Renal cortex interstitium (tissue), 11 donors: ENCODE measurements around the gene SMAD7. TPM values are rescaled to one million over a fixed set of nuclear protein-coding genes. Genes with fewer than 3 reads are reported as not detected.

Experiments used
- DNase-seq, 11 donors: peaks; one replicate each; pipeline ENCODE4 v3.0.0-alpha.2; 2013; ENCODE audit warnings: low read depth in 9 of 11, low spot score in 4 of 11; ENCODE audit errors: extremely low read depth in 1 of 11
- polyA plus RNA-seq, 3 donors: library from polyadenylated mRNA; unstranded; fragments of 120-200 nt; gene quantifications; one replicate each; pipeline ENCODE4 v1.2.1, GENCODE V29; 2013; ENCODE audit not compliant: insufficient read length in 3 of 3

The SMAD7 gene
- polyA plus RNA-seq, 3 donors: 60.7 to 71.0 (median 64.2) TPM

DNA sequence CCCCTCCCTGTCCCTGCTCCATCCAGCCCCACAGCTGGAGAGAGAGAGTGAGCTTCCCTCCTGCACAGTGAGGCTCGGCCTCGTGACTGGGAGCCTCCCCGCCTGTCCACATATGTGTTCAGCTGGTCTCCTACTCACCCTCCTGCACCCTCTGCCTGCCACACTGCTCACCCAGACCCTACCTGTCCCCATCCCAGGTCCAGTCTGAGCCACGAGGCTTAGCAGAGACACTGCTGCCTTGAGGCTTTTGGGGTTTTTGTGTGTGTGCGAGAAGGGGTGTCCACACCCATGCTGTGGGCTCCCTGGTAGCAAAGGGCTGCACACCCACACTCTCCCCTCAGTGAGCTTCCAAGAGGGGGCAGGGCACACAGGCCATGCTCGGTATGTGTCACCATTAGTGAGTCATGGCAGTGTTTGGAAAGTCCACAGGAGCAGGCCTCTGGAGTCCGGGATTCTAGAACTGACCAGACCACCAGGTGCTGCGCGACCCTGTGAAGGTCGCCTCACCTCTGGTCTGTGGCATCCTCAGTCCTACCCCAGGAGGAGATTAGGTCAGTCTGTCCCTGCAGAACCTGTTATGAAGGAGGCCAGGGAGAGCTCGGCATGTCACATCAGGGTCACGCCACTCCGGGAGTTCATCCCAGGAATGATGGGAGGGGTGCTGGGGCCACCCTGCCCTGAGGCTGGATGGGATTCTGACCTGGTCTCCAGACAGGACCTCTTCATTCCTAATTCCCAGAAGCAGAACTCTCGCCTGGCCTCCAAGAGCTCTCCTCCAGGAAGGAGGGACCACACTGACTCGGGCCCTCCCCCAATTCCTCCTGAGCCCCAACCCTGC is 39.9 kb upstream of the SMAD7 start:
- no peak for DNase-seq

GRCh38 chr18:48989304-48990303 is 38.8 kb upstream of the SMAD7 start:
- DNase-seq: no peak

DNA sequence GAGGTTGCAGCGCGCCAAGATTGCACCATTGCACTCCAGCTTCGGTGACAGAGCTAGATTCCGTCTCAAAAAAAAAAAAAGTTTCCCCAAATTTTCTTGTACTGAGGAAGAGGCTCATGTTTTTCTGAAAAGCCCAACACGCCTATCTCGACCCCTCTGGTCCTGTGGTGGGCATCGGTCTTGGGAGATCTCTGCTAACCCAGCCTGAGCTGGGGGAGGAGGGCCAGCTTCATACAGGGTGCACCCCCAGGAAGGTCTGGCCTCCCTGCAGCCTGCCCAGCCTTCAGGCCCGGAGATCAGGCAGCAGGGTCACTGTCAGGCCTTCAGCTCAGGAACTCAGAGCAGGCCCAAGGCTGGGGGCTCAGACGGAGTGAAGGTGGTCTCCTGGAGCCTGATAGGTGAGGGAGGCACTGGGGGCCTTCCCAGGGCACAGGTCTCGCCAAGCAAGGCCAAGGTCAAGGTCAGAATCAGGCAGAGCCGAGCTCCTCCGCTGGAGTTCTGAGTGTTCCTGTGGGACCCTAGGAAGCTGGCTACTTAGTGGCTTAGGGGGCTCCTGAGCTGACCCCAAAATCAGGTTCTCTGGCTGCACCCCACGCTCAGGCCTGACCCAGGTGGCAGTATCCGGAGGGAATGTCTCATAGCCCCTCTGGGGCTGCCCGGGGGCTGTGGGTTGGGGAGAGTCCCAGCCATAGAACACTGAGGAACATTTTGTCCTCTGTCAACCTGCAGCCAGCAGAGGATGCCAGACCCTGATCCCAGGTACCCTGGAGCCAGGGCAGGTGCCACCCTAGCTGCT is 37.9 kb upstream of the SMAD7 start:
- DNase-seq: no peak

DNA sequence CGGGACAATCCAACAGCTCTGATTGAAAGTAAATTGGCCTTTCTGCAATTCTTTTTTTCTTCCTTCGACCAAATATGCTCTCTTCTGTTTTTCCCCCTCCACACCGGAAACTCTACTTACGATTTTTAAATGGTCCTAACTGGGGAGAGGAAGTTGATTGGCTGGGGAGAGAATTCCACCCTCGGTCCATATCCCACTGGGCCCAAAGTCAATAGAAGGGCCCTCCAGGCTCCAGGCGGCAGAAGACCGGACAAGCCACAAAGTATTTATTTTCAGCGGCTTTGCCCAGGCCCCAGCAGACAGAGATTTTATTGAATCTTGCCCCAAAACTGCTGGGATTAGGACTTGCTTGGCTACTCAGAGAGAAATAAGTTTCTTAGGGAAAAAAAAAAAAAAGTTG is 37.1 kb upstream of the SMAD7 start:
- no peak for DNase-seq

DNA sequence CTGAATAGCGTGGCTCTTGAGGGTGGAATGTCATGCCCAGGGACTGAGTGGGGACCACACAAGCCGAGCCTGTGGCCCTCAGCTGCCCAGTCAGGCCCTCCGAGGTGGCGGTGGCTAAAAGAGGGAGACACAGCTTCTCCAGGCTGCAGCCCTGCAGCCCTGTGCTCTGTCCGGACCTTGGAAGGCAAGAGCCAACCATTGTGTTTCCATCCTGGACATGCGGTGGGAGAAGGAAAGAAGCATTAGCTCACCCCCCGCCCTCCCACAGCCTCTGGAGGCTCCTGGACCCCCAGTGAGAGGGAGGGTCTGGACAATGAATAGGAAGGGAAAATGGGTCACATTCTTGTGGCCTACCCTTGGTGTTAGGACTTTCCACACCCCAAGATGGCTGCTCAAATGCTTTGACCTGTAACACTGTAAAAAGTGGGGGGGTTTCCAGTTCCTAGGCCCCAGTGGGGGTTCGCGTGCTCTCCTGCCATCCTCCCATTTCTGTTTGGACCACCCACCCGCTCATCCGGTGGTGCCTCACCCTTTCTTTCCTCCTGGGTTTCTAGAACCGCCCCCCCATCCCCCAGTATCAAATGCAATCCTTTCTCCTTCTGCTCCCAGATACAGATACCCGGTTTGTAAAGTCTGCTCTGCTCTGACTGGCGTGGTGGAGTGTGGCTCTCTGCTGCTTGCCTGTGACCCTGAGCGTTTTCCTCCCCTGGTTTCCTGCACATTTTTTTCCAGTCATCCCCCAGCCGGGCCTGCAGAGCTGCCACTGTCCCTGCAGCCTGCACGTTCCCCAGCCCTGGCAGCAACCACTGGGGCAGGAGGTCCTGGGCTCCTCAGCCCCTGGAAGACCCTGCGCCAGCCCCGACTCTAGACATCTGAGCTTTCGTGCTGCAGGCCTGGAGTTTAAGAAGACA is 36.3 kb upstream of the SMAD7 start:
- DNase-seq: no peak

DNA sequence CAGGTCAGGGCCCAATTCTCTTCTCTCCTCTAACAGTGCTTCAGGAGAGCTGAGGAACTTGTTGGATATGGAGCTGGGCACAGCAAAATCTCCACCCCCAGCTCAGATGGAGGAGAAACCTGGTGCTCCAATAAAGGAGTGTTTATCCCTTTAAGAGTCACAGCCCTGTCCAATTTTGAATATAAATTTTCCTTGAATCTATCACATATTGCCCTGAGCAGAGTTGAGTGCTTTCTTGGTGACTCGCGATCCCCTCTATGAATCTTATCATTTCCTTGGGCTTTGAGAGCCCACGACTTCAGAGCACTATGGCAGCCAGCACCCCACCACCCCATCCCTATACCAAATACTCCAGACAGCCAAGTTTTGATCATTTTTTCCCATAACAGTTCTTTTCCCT is 34.4 kb upstream of the SMAD7 start:
- DNase-seq: no peak

- no peak for DNase-seq
Measured at GRCh38 chr18:48983793-48984437, 33.1 kb upstream of the SMAD7 start.

DNA sequence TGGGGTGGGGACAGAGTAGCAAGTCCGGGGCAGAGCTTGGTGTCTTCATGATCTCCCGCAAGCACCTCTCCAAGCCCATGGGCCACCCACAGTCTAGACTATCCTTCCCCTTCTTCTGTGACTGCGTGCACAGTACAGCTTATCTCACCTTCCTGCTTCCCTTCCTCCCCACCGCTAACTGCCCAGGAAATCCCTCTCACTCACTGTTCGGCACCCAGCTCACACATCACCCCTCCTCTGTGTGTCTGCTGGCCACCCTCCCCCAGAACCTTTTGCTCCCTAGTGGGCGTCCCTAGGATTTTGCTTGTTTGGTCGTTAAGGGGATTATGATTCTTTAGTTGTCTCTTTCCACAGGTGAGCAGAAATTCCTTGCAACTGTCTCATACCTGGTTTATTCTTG is 31.5 kb upstream of the SMAD7 start:
- DNase-seq: no peak

DNA sequence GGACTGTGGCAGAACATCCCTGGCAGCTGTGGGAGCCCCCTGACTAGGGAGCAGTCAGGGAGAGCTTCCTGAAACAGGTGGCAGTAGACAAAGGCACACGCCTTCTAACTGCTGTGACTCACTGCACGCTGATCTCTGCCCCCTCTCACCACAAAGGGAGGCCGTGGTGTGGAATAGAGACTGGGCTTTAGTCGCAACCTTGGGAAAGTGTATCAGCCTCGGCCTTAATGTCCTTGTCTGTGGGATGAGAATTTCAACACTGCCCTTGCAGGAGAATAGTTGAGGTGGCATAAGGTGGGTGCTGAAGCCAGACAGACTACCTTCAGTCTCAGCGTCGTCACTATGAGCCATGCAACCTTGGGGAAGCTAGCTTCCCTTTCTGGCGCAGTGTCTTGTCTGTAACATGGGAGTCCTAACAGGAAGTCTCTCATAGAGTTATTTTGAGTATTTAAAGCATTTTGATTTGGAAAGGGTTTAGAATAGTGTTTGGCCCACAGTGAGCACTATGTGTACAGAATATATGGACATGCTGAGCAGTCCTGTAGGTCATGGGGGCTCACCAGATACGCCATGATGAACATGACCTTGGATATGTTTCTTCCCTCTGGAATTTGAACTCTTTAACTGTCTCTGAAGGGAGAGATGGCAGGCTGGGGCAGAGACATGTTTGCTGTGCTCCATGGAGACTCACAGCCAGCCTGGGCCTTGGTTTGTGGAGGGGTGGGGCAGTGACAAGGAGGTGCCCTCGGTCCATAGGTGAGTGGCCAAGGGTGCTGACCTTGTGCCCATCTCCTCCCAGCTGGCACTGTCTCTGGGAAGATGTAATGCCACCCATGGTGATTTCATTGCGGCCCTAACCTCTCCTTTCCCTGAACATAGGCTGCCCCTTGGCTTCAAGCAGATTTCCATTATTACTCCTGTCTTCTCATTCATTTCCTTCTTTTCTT is 29.5 kb upstream of the SMAD7 start:
- no peak for DNase-seq

DNA sequence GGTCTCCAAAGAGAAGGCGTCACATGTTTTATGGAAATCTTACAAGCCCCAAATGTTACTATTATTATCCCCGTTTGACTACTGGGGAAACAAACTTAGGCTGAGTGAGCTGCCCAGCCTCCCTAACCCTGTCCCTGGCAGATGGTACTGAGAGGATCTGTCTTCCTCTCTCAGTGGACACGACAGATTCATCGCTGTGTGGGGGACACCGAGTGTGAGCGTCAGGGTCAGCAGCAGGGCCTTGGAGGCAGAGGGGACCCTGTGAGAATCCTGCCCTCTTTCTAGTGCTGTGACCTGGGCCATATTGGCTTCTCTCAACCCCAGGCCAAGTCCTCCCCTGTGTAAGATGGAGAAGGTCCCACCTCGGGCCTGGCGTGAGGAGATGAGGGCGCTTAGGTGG is 27.1 kb upstream of the SMAD7 start:
- no peak for DNase-seq

DNA sequence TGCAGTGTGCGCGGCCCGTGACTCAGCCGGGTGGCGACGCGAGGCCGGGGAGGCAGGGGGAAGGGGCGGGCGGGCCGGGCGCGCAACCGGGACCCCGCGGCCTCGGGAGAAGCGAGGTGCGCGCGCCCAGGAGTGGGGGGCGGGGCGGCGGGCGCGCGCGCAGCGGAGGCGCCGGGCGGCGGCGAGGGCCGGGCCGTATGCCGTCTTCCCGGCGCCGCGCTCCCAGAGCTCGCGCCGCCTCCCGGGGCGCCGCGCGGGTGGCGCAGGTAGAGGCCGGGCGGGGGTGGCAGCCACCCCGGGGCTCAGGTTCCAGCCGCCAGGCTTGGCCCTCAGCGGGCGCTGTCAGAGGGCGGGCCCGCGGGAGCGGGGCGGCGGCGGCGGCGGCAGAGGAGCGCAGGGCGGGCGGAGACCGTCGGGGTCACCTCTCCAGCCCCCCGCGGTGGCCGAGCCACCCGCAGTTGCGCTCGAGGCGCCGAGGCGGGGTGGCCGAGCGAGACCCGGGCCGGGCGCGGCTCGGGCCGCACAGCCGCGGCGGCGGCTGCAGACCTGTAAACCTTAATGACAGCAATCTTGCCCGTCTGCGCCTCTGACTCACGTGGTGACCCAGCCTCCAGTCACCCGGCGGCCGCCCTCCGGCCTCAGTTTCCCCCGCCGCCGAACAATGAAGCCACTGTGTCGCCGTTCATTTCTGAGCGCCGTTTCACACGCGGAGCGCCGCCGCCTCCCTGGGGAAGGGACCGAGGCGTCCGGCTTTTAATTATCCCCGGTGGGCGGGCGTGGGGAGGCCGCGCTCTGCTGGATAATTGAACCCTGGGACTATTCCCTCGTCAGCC is 25.3 kb upstream of the SMAD7 start:
- DNase-seq: peak in 4 of 11 donors; percentile 54 to 75 (median 69)

DNA sequence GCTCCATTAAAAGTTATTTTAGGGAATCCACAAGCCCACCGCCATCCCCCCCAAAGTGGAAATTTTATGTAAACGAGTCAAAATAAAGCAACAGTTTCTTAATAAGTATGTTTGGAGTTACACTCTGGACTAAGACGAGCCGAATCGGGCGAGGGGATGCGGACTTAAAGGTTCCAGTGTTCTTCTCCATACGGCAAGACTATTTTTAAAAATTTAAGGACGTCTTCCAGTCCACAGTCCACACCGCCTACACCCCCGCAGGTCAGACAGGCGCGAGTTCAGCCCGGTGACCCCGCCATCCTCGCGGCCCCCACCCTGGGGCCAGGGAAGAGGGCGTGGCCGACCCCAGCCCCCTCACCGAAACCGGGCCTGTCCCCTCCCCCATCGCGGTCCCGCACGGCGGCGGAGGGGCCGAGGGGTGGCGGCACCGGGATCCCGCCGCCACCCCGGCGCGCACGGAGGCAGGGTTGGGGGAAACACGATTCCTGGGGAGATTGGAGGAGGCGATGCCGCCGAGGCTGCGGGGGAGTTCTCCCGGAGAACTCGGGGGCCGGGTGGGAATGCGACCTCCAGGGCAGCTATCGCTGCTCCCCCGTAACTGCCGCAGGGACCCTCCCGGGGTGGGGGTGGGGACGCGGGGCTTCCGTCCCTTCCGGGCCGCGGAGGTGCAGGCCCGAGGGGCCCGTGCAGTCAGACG is 24.5 kb upstream of the SMAD7 start:
- DNase-seq: no peak

GRCh38 chr18:48974304-48975119 is 23.7 kb upstream of the SMAD7 start:
- DNase-seq: no peak

- DNase-seq: no peak
Measured at GRCh38 chr18:48973731-48974130, 23.0 kb upstream of the SMAD7 start.
